IMR-90 (cell line): ENCODE results near the gene CORO7. TPM values are rescaled to one million over a fixed set of nuclear protein-coding genes. Genes with fewer than 3 reads are reported as not detected.

Source experiments
- ATAC-seq: fragments of 200-7000 bp; cut with Tn5 transposase; 2 replicates; pipeline ENCODE4 v1.9.1; 2020; ENCODE audit warnings: low read depth, mild to moderate bottlenecking, moderate library complexity
- BruUV-seq: library from RNA; stranded (reverse); fragments of 400-500 nt; replicated peaks from 2 replicates; lab custom pipeline; 2021; lab: Mats Ljungman, UMichigan
- CTCF ChIA-PET: fragments of 300-600 bp; formaldehyde crosslinking; extraction: SDS; loops from one replicate; lab custom pipeline; 2021; ENCODE audit warnings: antibody characterized with exemption; lab: Yijun Ruan, JAX
- POLR2A ChIA-PET: fragments of 300-600 bp; sonication (Branson Sonifier 250); formaldehyde crosslinking; loops from one replicate; lab custom pipeline; 2022; ENCODE audit warnings: antibody characterized with exemption; ENCODE audit not compliant: unreplicated experiment; lab: Charles Lee
- DNase-seq: peaks from one replicate; pipeline ENCODE4 v3.0.0; 2013
- H2AFZ ChIP-seq: replicated peaks from 2 replicates; pipeline ENCODE3; 2013; ENCODE audit warnings: low read length, mild to moderate bottlenecking; ENCODE audit not compliant: poor library complexity
- H2AK5ac ChIP-seq: 2 replicates; pipeline ENCODE4 v1.6.1; 2013; ENCODE audit warnings: low read depth, low read length, inconsistent platforms
- H2AK9ac ChIP-seq: replicated peaks from 2 replicates; pipeline ENCODE3; 2013; ENCODE audit warnings: mild to moderate bottlenecking, low read depth, low read length, moderate library complexity; ENCODE audit not compliant: poor library complexity
- H2BK120ac ChIP-seq: 2 replicates; pipeline ENCODE4 v1.6.1; 2013; ENCODE audit warnings: low read depth, low read length, inconsistent platforms
- H2BK15ac ChIP-seq: 3 replicates; pipeline ENCODE4 v1.6.1; 2013; ENCODE audit warnings: low read depth, low read length, inconsistent platforms
- H2BK20ac ChIP-seq: 2 replicates; pipeline ENCODE4 v1.6.1; 2013; ENCODE audit warnings: low read depth, mild to moderate bottlenecking, inconsistent platforms, low read length, moderate library complexity
- H2BK5ac ChIP-seq: 2 replicates; pipeline ENCODE4 v1.6.1; 2013; ENCODE audit warnings: mild to moderate bottlenecking, low read depth, low read length, inconsistent platforms; ENCODE audit not compliant: poor library complexity, severe bottlenecking
- H3K14ac ChIP-seq: replicated peaks from 2 replicates; pipeline ENCODE4 v1.6.1; 2013; ENCODE audit warnings: low read depth, low read length, inconsistent platforms
- H3K18ac ChIP-seq: 2 replicates; pipeline ENCODE4 v1.6.1; 2013; ENCODE audit warnings: low read depth, low read length, control low read depth
- H3K23ac ChIP-seq: 2 replicates; pipeline ENCODE4 v1.6.1; 2013; ENCODE audit warnings: low read depth, low read length, inconsistent platforms
- H3K27ac ChIP-seq: 2 replicates; pipeline ENCODE4 v1.5.1; 2013; ENCODE audit warnings: mild to moderate bottlenecking, control low read depth, low read length; ENCODE audit not compliant: insufficient read depth
- H3K27me3 ChIP-seq: 2 replicates; pipeline ENCODE4 v1.6.1; 2013; ENCODE audit warnings: low read length; ENCODE audit not compliant: control insufficient read depth, insufficient read depth
- H3K36me3 ChIP-seq: 2 replicates; pipeline ENCODE4 v1.6.1; 2013; ENCODE audit warnings: low read length, mixed read lengths; ENCODE audit not compliant: control insufficient read depth, insufficient read depth
- H3K4ac ChIP-seq: 2 replicates; pipeline ENCODE4 v1.6.1; 2013; ENCODE audit warnings: low read depth, low read length, inconsistent platforms
- H3K4me1 ChIP-seq: 2 replicates; pipeline ENCODE4 v1.6.1; 2013; ENCODE audit warnings: low read length, mixed read lengths; ENCODE audit not compliant: control insufficient read depth, insufficient read depth
- H3K4me2 ChIP-seq: 2 replicates; pipeline ENCODE4 v1.6.1; 2013; ENCODE audit warnings: low read depth, mild to moderate bottlenecking, control low read depth, low read length, moderate library complexity
- H3K4me3 ChIP-seq: 2 replicates; pipeline ENCODE4 v1.5.1; 2013; ENCODE audit warnings: low read depth, mild to moderate bottlenecking, control low read depth, low read length, moderate library complexity; ENCODE audit not compliant: insufficient read depth
- H3K56ac ChIP-seq: 2 replicates; pipeline ENCODE4 v1.6.1; 2013; ENCODE audit warnings: low read length, inconsistent platforms; ENCODE audit not compliant: insufficient read depth; ENCODE audit errors: extremely low read depth
- H3K79me1 ChIP-seq, 2 experiments: 2 replicates each; pipeline ENCODE4 v1.6.1; 2013; ENCODE audit warnings: low read length in 2 of 2, inconsistent platforms in 1 of 2, low read depth in 1 of 2
- H3K9ac ChIP-seq: 2 replicates; pipeline ENCODE4 v1.6.1; 2013; ENCODE audit warnings: low read depth, low read length, control low read depth
- H3K9me1 ChIP-seq: 2 replicates; pipeline ENCODE4 v1.6.1; 2013; ENCODE audit warnings: low read length, inconsistent platforms; ENCODE audit not compliant: insufficient read depth
- H3K9me3 ChIP-seq: 2 replicates; pipeline ENCODE4 v1.6.1; 2013; ENCODE audit warnings: low read length; ENCODE audit not compliant: control insufficient read depth, insufficient read depth
- H4K20me1 ChIP-seq: 2 replicates; pipeline ENCODE4 v1.6.1; 2013; ENCODE audit warnings: low read length, inconsistent platforms; ENCODE audit not compliant: insufficient read depth
- H4K5ac ChIP-seq: 2 replicates; pipeline ENCODE4 v1.6.1; 2013; ENCODE audit warnings: mild to moderate bottlenecking, low read depth, low read length, control low read depth
- H4K8ac ChIP-seq, 2 experiments: 2 replicates each; pipeline ENCODE4 v1.6.1; 2013; ENCODE audit warnings: low read depth in 2 of 2, low read length in 2 of 2, control low read depth in 1 of 2, inconsistent platforms in 1 of 2
- H4K91ac ChIP-seq: 2 replicates; pipeline ENCODE4 v1.6.1; 2013; ENCODE audit warnings: low read depth, low read length, inconsistent platforms; ENCODE audit not compliant: insufficient read depth
- CEBPB ChIP-seq: IDR thresholded peaks from 2 replicates; pipeline ENCODE4 v1.6.1; 2012; ENCODE audit warnings: low read depth, low read length, improper control_type of control experiment
- MXI1 ChIP-seq: IDR thresholded peaks from 2 replicates; pipeline ENCODE4 v1.6.1; 2012; ENCODE audit warnings: low read depth, mild to moderate bottlenecking, low read length, moderate library complexity, borderline replicate concordance
- RFX5 ChIP-seq: IDR thresholded peaks from 2 replicates; pipeline ENCODE4 v1.8.0; 2012; ENCODE audit warnings: low read depth, mild to moderate bottlenecking, low read length, moderate library complexity
- WGBS, 2 experiments: methylation state at CpG; one replicate each; pipeline versions ENCODE4 v1.1.5 to v1.1.7; 2013; ENCODE audit warnings: missing lambda C conversion rate in 2 of 2; ENCODE audit not compliant: insufficient read length in 1 of 2; ENCODE audit errors: extremely low coverage in 2 of 2; 5-methylcytosine and 5-hydroxymethylcytosine counted together
- dilution Hi-C: fragments of 300-500 bp; cut with HindIII; formaldehyde crosslinking; loops from one replicate; pipeline ENCODE4 v1.14.3; 2018; ENCODE audit warnings: low sequenced_read_pairs; ENCODE audit not compliant: unreplicated experiment
- in situ Hi-C: fragments of 300-500 bp; cut with MboI; formaldehyde crosslinking; loops from 3 replicates; pipeline ENCODE4 v1.14.3; 2019; ENCODE audit warnings: low sequenced_read_pairs, inconsistent platforms, mixed read lengths
- intact Hi-C: fragments of 100-400 bp; cut with micrococcal nuclease; formaldehyde crosslinking; loops from 2 replicates; pipeline ENCODE4 v1.10.0; 2022
- polyA plus RNA-seq, 3 experiments: library from polyadenylated mRNA; depleted of rRNA; stranded (reverse); fragments of >200 nt; gene quantifications; 2 replicates each; pipeline ENCODE4 v1.2.3, GENCODE V29; 2012; ENCODE audit warnings: low replicate concordance in 1 of 3
- total RNA-seq: library from RNA; depleted of rRNA; stranded (reverse); fragments of >200 nt; gene quantifications from 2 replicates; pipeline ENCODE4 v1.2.3, GENCODE V29; 2012

Gene CORO7
- total and polyA plus RNA-seq, 2 of the 4 experiments (the other 2 are of a cell fraction), result 6.3 to 26.7 TPM

GRCh38 chr16:4372578-4373355 is 43.6 kb downstream of the CORO7 start:
- peaks cover 51% of the 10 kb centered on the region for H3K4me1 ChIP-seq
- ATAC-seq (peak; percentile 2), DNase-seq (peak; percentile 79)
- H3K14ac ChIP-seq, result peak overlapping the region; percentile 98
- H3K9me1 ChIP-seq, result peaks cover 25% of the 10 kb centered on the region
- WGBS, 2 experiments, result 0% methylated on average over 2 of the region's 10 CpGs; no CpG with 5 or more reads in 1 of the 2 experiments
- peak overlapping the region; percentile 96 for H3K23ac ChIP-seq
- peak overlapping the region; percentile 97 for H3K4me2 ChIP-seq
- H3K4me3 ChIP-seq, result peak overlapping the region; percentile 87
- H2BK120ac ChIP-seq, result peak overlapping the region; percentile 92
- H2BK20ac ChIP-seq, result peak overlapping the region; percentile 39
- no peaks in the 10 kb centered on the region for H3K9me3 ChIP-seq
- H3K79me1 ChIP-seq, result peaks cover 4 to 69% of the 10 kb centered on the region in 2 experiments; a peak in 3 of 4 replicates
- peak overlapping the region; percentile 96 for H3K4ac ChIP-seq
- ChIA-PET CTCF (no interaction called here), POLR2A (no interaction called here)
- H3K27me3 ChIP-seq, result no peaks in the 10 kb centered on the region
- H2BK15ac ChIP-seq, result peak overlapping the region; percentile 34; the same call in 1 of the 3 replicates
- peak overlapping the region in 1 of 2 experiments; percentile 89; a peak in 3 of 4 replicates for H4K8ac ChIP-seq
- H2AFZ ChIP-seq, result peak overlapping the region; percentile 64
- H3K27ac ChIP-seq, result peak overlapping the region; percentile 99
- intact Hi-C loops, result no loop called here
- dilution Hi-C loops, result no loop called here
- in situ Hi-C loops, result no loop called here
- H3K18ac ChIP-seq, result peak overlapping the region; percentile 91
- peak overlapping the region; percentile 65 for H4K5ac ChIP-seq
- peak; percentile 56 for TF ChIP-seq CEBPB
- no peak for TF ChIP-seq RFX5
- 0 out of 2 replicates have a peak, but pooled peaks have one; percentile 6 for TF ChIP-seq MXI1
- peaks cover 15% of the 10 kb centered on the region; the same call in 1 of the 2 replicates for H3K36me3 ChIP-seq
- H2AK5ac ChIP-seq, result peak overlapping the region; percentile 99
- H4K20me1 ChIP-seq, result peaks cover 63% of the 10 kb centered on the region
- H3K56ac ChIP-seq, result peak overlapping the region; percentile 76
- H3K9ac ChIP-seq, result peak overlapping the region; percentile 89
- no TSS peak for BruUV-seq
- H2BK5ac ChIP-seq, result peak overlapping the region; percentile 94
- H2AK9ac ChIP-seq, result peak overlapping the region; percentile 83
- H4K91ac ChIP-seq, result peak overlapping the region; percentile 96
